Skeletal muscle satellite cell (primary cell): Measurements from ENCODE around the gene PFN1.
"Not testable (repeated sequence)": the region's sequence is repeated elsewhere in the genome, so short reads cannot be mapped to it uniquely, and the experiment has no call there.

ENCODE experiments used
- H3K27me3 ChIP-seq: 2 replicates; pipeline ENCODE4 v1.7.0; 2013; ENCODE audit warnings: low read length; ENCODE audit not compliant: control insufficient read depth, insufficient read depth
- H3K36me3 ChIP-seq: 2 replicates; pipeline ENCODE4 v1.7.0; 2013; ENCODE audit warnings: mild to moderate bottlenecking, control low read depth, low read length; ENCODE audit not compliant: insufficient read depth
- H3K4me1 ChIP-seq: 2 replicates; pipeline ENCODE4 v1.7.0; 2013; ENCODE audit warnings: low read length; ENCODE audit not compliant: control insufficient read depth, insufficient read depth
- H3K4me2 ChIP-seq: 2 replicates; pipeline ENCODE4 v1.7.0; 2013; ENCODE audit warnings: mild to moderate bottlenecking, low read length
- H3K4me3 ChIP-seq: 2 replicates; pipeline ENCODE4 v1.7.0; 2013; ENCODE audit warnings: low read length
- H3K9ac ChIP-seq: 2 replicates; pipeline ENCODE4 v1.7.0; 2013; ENCODE audit warnings: mild to moderate bottlenecking, low read depth, low read length, moderate library complexity
- H3K9me3 ChIP-seq: replicated peaks from 2 replicates; pipeline ENCODE4 v1.7.0; 2013; ENCODE audit warnings: mild to moderate bottlenecking, control low read depth, low read length

The PFN1 gene

GRCh38 chr17:4906642-4907041, 41.7 kb downstream of the PFN1 start:
- H3K4me3 ChIP-seq, H3K4me2 ChIP-seq, H3K9me3 ChIP-seq, H3K27me3 ChIP-seq, H3K9ac ChIP-seq, H3K36me3 ChIP-seq: not testable (repeated sequence)
- H3K4me1 ChIP-seq = peaks cover 22% of the 10 kb centered on the region

GRCh38 chr17:4903051-4903818, 45.1 kb downstream of the PFN1 start, which contains the start of gene CHRNE:
Gene CHRNE (minus strand): TSS chr17:4903098. CDS start chr17:4903063, 35 bp downstream.
- H3K4me2 ChIP-seq = peak within 1 kb of the TSS; percentile 48
- no peak within 1 kb of the TSS for H3K9ac ChIP-seq
- H3K27me3 ChIP-seq = peaks cover 3% of the 10 kb centered on the region
- no peak within 1 kb of the TSS for H3K4me3 ChIP-seq
- H3K4me1 ChIP-seq = peaks cover 14% of the 10 kb centered on the region
- no peaks in the 10 kb centered on the region for H3K9me3 ChIP-seq
- peaks cover 5% of the 10 kb centered on the region for H3K36me3 ChIP-seq

- Histone ChIP-seq H3K4me1 (peaks cover 14% of the 10 kb centered on the region), H3K4me3 (no peak overlapping the region), H3K4me2 (no peak overlapping the region), H3K36me3 (peaks cover 5% of the 10 kb centered on the region), H3K9ac (no peak overlapping the region), H3K27me3 (peaks cover 3% of the 10 kb centered on the region), H3K9me3 (no peaks in the 10 kb centered on the region)
Observed at GRCh38 chr17:4902540-4902939, 45.8 kb downstream of the PFN1 start.

DNA sequence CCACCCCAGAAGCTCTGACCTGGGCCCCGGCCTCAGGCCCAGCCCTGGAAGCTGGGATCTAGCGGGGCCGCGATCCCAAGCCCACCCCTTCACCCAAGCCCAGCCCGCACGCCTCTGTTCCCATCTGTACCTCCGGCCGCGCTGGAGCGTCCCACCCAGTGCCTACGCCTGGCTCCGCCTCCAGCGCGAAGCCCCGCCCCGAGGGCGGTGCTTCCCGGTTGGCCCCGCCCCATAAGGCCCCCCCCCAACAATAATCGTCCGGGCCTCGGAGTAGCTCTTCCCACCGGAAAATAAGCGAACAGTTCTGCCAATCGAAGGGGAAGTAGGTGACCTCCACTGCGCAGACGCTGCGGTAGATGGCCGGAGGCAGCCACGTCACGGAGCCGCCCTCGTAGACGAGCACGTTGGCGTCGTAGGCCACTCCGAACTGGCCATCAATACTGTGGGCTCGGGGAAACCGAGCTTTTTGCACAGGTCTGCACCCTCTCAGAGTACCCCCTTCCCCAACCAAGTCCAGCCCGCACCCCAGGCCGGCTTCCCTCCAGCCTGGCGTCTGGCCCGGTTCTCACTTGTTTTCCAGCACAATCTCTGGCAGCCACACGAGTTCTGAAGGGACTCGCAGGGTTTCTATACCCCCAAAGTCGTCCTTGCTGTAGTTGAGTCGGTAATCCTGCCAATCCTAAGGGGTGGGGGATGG, 46.5 kb downstream of the PFN1 start:
- H3K4me1 ChIP-seq = peaks cover 14% of the 10 kb centered on the region
- H3K9ac ChIP-seq = no peak overlapping the region
- H3K27me3 ChIP-seq = peaks cover 3% of the 10 kb centered on the region
- no peaks in the 10 kb centered on the region for H3K9me3 ChIP-seq
- H3K4me2 ChIP-seq = no peak overlapping the region
- peaks cover 12% of the 10 kb centered on the region for H3K36me3 ChIP-seq
- no peak overlapping the region for H3K4me3 ChIP-seq

- Histone ChIP-seq H3K4me3 (no peak overlapping the region), H3K36me3 (peaks cover 18% of the 10 kb centered on the region), H3K9ac (no peak overlapping the region), H3K9me3 (no peaks in the 10 kb centered on the region), H3K4me2 (no peak overlapping the region), H3K4me1 (peaks cover 14% of the 10 kb centered on the region), H3K27me3 (peaks cover 3% of the 10 kb centered on the region)
Observed at GRCh38 chr17:4901108-4901647, 47.2 kb downstream of the PFN1 start.

GRCh38 chr17:4900231-4901107, 47.9 kb downstream of the PFN1 start:
- H3K9ac ChIP-seq = no peak overlapping the region

DNA sequence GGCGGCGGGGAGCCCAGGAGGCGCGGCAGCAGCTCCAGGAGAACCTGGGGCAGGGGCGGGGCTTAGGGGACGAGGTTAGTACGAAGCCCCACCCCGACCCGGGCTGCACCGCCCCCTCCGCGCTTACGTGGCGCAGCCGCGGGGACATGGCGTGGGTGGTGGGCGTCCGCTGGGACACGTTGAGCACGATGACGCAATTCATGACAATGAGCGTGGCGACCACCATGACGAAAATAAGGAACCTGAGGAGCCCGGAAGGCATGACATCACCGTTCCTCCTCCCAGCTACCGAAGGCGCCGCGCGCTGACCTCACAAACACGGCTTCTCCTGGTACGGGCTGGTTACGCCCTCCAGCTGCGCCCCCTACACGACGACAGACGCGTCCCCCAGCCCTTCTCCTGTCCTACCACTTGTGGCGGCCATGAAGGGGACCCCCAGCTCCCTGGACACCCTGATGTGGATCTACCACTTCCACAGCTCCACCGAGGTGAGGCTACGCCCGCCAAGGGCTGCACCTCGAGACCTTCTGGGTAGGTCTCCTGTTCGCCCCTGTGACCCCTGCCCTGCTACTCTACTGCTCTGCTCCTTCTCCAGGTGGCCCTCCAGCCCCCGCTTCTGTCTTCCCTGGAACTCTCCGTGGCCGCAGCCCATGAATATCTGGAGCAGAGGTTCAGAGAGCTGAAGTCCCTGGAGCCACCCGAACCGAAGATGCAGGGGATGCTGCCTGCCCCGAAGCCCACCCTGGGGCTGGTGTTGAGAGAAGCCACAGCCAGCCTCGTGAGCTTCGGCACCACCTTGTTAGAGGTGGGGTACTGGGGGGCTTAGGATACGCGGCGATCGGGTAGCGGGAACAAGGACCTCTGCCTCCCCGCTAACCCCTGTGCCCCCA, 48.7 kb downstream of the PFN1 start, which contains the start of gene C17orf107:
C17orf107 (plus strand) TSS at position 196 of the 890 bp plus-strand sequence; CDS start at position 423, 227 bp downstream.
- Histone ChIP-seq H3K9me3 (no peaks in the 10 kb centered on the region), H3K36me3 (peaks cover 34% of the 10 kb centered on the region), H3K4me2 (peak within 1 kb of the TSS; percentile 7), H3K9ac (peak within 1 kb of the TSS; percentile 52), H3K27me3 (no peaks in the 10 kb centered on the region), H3K4me1 (peaks cover 14% of the 10 kb centered on the region), H3K4me3 (peak within 1 kb of the TSS; percentile 39)

More at GRCh38 chr17:4900231-4901107, 47.9 kb downstream of the PFN1 start:
- Histone ChIP-seq H3K27me3 (no peaks in the 10 kb centered on the region), H3K36me3 (peaks cover 25% of the 10 kb centered on the region), H3K9me3 (no peaks in the 10 kb centered on the region), H3K4me3 (no peak overlapping the region), H3K4me1 (peaks cover 14% of the 10 kb centered on the region), H3K4me2 (no peak overlapping the region)

GRCh38 chr17:4898927-4899326, 49.4 kb downstream of the PFN1 start:
- no peaks in the 10 kb centered on the region for H3K27me3 ChIP-seq
- peak overlapping the region; percentile 7 for H3K4me2 ChIP-seq
- H3K9ac ChIP-seq = peak overlapping the region; percentile 52
- peak overlapping the region; percentile 39 for H3K4me3 ChIP-seq
- no peaks in the 10 kb centered on the region for H3K9me3 ChIP-seq
- peaks cover 40% of the 10 kb centered on the region for H3K36me3 ChIP-seq
- H3K4me1 ChIP-seq = peaks cover 14% of the 10 kb centered on the region

DNA sequence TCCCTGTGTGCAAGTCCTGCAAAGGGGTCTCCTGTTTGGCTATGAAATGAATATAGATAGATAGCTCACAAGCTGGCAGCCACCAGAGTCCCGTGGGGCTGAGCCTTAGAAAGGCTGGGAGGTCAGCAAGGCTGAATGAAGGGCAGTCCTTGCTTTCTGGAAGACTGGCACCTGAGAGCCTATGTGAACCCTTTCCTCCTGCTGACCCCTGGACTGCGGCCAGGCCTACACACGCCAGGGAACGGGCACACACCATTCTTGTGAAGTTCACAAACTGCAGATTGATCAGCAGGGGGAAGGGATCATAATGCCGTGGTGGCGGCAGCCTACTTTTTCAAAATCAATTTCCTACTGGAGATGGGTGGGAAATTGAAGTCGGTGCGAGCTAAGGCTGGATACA, 50.0 kb downstream of the PFN1 start:
- Histone ChIP-seq H3K27me3 (no peaks in the 10 kb centered on the region), H3K4me3 (no peak overlapping the region), H3K4me1 (peaks cover 12% of the 10 kb centered on the region), H3K36me3 (peaks cover 44% of the 10 kb centered on the region), H3K9me3 (no peaks in the 10 kb centered on the region), H3K4me2 (no peak overlapping the region), H3K9ac (no peak overlapping the region)

GRCh38 chr17:4897785-4898184, 50.5 kb downstream of the PFN1 start:
- Histone ChIP-seq H3K9ac (no peak overlapping the region), H3K4me2 (no peak overlapping the region), H3K27me3 (no peaks in the 10 kb centered on the region), H3K4me3 (no peak overlapping the region), H3K36me3 (peaks cover 50% of the 10 kb centered on the region), H3K4me1 (peaks cover 6% of the 10 kb centered on the region), H3K9me3 (no peaks in the 10 kb centered on the region)
